ENCODE results near the gene FGD2.

The FGD2 gene

GRCh38 chr6:37005061-37005810 lies at the start of gene FGD2:
TSS of gene FGD2 (plus strand) at chr6:37005655. CDS start at chr6:37005818, 163 bp downstream.
- DNase-seq, result no peak

GRCh38 chr6:36955671-36956445 lies 49.6 kb upstream of the FGD2 start:
- no peak for DNase-seq

GRCh38 chr6:36956446-36956820 lies 49.0 kb upstream of the FGD2 start:
- no peak for DNase-seq

GRCh38 chr6:36957773-36958271 lies 47.6 kb upstream of the FGD2 start:
- DNase-seq, result no peak

GRCh38 chr6:36958775-36959554 lies 46.5 kb upstream of the FGD2 start:
- no peak for DNase-seq

- no peak for DNase-seq
These were observed 45.8 kb upstream of the FGD2 start for GRCh38 chr6:36959555-36960250.

GRCh38 chr6:36961441-36962435 lies 43.7 kb upstream of the FGD2 start:
- no peak for DNase-seq

- no peak for DNase-seq
These were observed 42.6 kb upstream of the FGD2 start for GRCh38 chr6:36962874-36963273.

- DNase-seq, result peak; percentile 65
These were observed 41.8 kb upstream of the FGD2 start for GRCh38 chr6:36963451-36964290.

GRCh38 chr6:36964349-36964748 lies 41.1 kb upstream of the FGD2 start:
- DNase-seq, result no peak

- no peak for DNase-seq
These were observed 40.5 kb upstream of the FGD2 start for GRCh38 chr6:36964908-36965307.

- no peak for DNase-seq
These were observed 38.2 kb upstream of the FGD2 start for GRCh38 chr6:36967301-36967700.

GRCh38 chr6:36967757-36968156 lies 37.7 kb upstream of the FGD2 start:
- no peak for DNase-seq

GRCh38 chr6:36968266-36968977 lies 37.0 kb upstream of the FGD2 start:
- no peak for DNase-seq

GRCh38 chr6:36969240-36969691 lies 36.2 kb upstream of the FGD2 start:
- DNase-seq, result no peak

- no peak for DNase-seq
These were observed 35.2 kb upstream of the FGD2 start for GRCh38 chr6:36969988-36970891.

- no peak for DNase-seq
These were observed 34.3 kb upstream of the FGD2 start for GRCh38 chr6:36970892-36971842.
